Right lobe of liver (tissue), 4 donors: Measurements from ENCODE around the gene OXCT1.

ENCODE experiments used
- CTCF ChIP-seq, 4 donors: fragments of 200-600 bp in 3 of 4; fragments of 450-650 bp in 1 of 4; IDR thresholded peaks; one replicate each; pipeline versions ENCODE4 v1.5.1 to v1.8.0; 2016 to 2022; ENCODE audit warnings: antibody characterized with exemption in 4 of 4, mild to moderate bottlenecking in 2 of 4
- POLR2A ChIP-seq: fragments of 450-650 bp; IDR thresholded peaks from one replicate; pipeline ENCODE4 v1.6.1; 2017; ENCODE audit warnings: antibody characterized with exemption, mild to moderate bottlenecking
- donor health status: DM: no; HTN: no; CAD: no.
- donor health status: DM: no; HTN: no; CAD: no.
- donor health status: DM: no; HTN: yes; CAD: no.

DNA sequence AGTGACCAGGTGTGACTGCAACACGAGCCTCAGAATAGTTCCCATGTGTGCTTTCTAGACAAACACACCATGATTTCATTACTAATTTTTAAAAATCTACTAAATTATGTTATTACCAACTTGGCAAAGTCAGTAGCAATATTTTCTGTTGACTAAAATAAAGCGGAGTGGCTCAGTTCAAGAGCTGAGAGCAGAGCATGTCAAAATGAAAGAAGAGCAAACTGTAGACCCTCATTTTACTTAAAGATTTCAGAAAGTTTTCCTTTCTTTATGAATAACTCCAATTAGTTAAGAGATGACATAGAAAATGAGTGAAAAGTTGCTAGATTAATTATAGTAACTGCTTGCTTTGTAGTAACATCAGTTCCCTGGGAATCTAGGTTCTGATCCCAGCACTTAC, 17.9 kb downstream of the OXCT1 start:
- no peak for TF ChIP-seq CTCF (IDR thresholded peaks at IDR 0.05)
- TF ChIP-seq POLR2A, result no peak
